HG03159 (cell line): ENCODE measurements around the gene CFAP74.
"Not testable (repeated sequence)": the region's sequence is repeated elsewhere in the genome, so short reads cannot be mapped to it uniquely, and the experiment has no call there.

Experiments used
- ATAC-seq: cut with Tn5 transposase; IDR thresholded peaks from one replicate; pipeline ENCODE4 v1.9.1; 2021; ENCODE audit warnings: mild to moderate bottlenecking, moderate library complexity; ENCODE audit not compliant: unreplicated experiment

CFAP74 gene

GRCh38 chr1:1883890-1884289, 119.7 kb downstream of the CFAP74 start:
- ATAC-seq: not testable (repeated sequence)

DNA sequence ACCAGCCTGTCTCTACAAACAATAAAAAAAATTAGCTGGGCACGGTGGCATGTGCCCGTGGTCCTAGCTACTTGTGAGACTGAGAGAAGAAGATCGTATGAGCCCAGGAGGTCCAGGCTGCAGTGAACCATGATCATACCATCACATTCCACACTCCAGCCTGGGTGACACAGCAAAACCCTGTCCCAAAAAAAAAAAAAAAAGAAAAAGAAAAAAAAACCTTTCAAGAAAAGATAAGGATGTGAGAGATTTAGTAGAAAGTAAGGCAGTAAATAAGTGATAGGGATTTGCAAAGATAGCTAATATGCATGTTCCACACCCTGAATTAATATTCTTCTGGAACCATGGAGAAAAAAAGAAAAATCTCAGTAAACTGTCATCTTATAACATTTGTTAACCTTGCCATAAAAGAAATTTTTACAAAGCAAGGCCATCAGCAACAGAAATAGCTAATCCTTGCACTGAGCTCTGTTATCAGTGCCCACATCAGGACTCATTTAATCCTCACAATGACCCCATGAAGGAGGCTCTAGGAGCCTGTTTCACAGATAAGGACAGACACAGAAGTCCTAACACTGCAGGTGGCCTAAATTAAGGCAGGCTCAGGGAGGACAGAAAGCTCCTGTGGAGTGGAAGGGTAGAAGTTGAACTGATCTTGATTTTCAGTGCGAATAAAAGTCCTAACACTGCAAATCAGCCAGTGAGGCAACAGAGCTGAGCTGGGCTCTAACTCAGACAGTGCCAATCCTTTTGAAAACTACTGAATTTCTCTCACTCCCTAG, 120.3 kb downstream of the CFAP74 start:
- ATAC-seq: no peak

- no peak for ATAC-seq
Observed at GRCh38 chr1:1881727-1882126, 121.9 kb downstream of the CFAP74 start.

GRCh38 chr1:1880617-1881312, 122.8 kb downstream of the CFAP74 start:
- no peak for ATAC-seq

DNA sequence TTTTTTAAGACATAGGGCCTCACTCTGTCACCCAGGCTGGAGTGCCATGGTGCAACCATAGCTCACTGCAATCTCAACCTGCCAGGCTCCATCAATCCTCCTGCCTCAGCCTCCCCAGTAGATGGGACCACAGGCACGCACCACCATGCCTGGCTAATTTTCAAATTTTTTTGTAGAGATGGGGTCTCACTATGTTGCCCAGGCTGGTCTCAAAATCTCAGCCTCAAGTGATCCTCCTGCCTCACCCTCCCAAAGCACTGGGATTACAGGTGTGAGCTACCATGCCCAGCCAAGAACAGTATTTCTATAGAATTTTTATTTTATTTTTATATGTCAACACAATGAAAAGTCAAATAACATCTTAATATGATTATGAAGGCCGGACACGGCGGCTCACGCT, 123.6 kb downstream of the CFAP74 start:
- ATAC-seq: no peak

DNA sequence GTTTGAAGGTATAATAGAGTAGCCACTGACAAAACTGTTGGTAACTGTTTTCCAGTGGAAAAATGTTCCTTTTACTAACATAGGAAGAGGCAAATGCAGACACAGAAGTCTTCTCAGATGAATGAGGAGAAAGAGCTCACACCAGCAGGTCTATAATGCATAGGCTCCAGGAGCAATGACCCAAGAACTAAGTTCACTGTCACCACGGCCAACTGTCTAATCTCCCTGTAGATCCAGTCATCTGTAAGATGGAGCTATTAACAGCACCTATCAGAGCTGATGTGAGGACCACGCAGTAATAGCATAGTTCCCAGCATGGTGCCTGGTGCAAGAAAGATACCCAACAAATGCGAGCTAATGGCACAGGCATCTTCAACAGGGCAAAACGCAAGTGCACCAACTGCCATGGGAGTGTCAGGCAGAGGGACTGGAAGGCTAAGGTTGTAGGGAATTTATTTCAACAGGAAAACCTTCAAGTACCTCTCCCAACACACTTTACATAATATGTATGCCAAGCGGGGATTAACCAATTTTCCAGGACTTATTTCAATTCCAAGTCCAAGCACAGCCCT, 125.6 kb downstream of the CFAP74 start:
- ATAC-seq: no peak

DNA sequence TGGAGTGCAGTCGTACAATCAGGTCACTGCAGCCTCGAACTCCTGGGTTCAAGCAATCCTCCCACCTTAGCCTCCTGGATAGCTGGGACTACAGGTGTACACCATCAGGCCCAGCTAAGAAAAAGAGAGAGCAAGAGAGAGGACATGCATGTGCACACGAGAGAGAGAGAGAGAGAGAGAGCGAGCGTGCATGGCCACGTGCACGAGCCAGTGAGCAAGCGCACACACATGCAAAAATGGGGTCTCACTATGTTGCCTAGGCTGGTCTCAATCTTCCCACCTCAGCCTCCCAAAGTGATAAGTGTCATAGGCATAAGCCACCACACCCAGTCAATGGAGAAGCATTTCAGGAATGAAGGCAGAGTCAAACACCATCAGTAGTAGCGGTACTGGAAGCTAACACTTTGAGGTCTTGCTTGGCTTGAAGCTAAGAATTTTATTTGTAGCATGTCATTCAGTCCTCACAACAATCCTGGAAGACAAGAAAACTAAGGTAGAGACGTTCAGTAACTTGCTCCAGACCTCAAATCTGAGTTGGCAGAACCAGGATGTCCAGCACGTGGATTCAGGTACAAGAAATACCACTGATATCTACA, 127.2 kb downstream of the CFAP74 start:
- ATAC-seq: no peak

- no peak for ATAC-seq
Observed at GRCh38 chr1:1875932-1876331, 127.7 kb downstream of the CFAP74 start.

- ATAC-seq: no peak
Observed at GRCh38 chr1:1874901-1875300, 128.7 kb downstream of the CFAP74 start.

GRCh38 chr1:1873186-1873585, 130.4 kb downstream of the CFAP74 start:
- no peak for ATAC-seq

DNA sequence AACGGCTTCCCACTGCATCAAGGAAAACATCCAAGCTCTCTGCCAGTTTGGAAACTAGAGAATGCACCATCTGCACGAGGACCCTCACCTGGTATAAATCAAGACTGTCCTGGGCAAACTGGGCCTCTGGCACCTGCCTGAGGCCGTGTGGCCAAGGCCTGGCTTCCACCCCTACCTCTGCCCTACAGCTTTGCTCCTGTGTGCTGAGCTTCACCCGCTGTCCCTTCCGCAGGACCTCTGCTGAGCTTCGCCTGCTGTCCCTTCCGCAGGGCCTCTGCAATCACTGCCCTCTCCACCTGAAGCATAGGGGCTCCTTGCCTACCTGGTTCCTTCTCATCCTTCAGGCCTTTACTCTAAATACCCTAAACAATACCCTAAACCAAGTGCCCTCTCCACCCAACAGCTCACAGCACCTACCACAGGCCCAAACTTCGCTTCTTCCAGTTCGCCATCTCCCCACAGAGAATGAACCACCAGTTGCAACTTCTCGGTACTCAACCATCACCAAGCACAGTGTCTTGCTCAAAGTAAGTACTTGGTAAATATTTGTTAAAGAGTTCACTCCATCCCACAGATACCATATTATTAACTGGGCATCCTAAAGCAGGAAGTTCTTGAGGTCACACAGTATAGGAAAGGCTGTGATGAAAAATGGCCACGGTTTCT, 131.1 kb downstream of the CFAP74 start:
- no peak for ATAC-seq
